Body of pancreas (tissue), 4 donors: ENCODE data around the gene PXDN.

Experiments
- POLR2A ChIP-seq, 3 donors: fragments of 450-650 bp; IDR thresholded peaks; one replicate each; pipeline ENCODE4 v1.6.1; 2016; ENCODE audit warnings: antibody characterized with exemption in 3 of 3, mild to moderate bottlenecking in 2 of 3
- TF ChIP-seq, protein P1 (sequence below), 7 experiments: fragments of 450-650 bp in 4 of 7; fragments of 200-600 bp in 3 of 7; sonication (generic) in 3 of 7; IDR thresholded peaks; one replicate each; pipeline ENCODE4 v1.5.1; 2016 to 2019; ENCODE audit warnings: antibody characterized with exemption in 7 of 7

DNA sequence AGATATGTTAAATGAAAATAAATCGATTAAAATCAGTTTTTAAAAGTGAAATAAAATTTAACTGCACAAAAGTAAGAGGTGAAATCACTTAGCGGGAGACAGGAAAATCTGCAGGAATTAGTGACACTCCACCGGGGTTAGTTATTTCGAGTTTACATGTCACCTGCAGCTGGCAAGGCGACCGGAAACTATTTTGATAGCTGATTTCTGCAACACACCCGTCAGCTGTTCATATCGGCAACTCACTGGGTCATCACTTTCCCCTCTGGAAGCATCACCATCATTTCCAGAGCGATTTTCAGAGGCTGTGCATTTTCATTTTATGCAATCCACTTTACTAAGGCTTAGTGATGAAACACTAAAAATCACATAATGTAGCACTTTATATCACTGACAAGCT is 52.9 kb downstream of the PXDN start:
- TF ChIP-seq, protein P1, sequence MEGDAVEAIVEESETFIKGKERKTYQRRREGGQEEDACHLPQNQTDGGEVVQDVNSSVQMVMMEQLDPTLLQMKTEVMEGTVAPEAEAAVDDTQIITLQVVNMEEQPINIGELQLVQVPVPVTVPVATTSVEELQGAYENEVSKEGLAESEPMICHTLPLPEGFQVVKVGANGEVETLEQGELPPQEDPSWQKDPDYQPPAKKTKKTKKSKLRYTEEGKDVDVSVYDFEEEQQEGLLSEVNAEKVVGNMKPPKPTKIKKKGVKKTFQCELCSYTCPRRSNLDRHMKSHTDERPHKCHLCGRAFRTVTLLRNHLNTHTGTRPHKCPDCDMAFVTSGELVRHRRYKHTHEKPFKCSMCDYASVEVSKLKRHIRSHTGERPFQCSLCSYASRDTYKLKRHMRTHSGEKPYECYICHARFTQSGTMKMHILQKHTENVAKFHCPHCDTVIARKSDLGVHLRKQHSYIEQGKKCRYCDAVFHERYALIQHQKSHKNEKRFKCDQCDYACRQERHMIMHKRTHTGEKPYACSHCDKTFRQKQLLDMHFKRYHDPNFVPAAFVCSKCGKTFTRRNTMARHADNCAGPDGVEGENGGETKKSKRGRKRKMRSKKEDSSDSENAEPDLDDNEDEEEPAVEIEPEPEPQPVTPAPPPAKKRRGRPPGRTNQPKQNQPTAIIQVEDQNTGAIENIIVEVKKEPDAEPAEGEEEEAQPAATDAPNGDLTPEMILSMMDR (IDR thresholded peaks at IDR 0.05), result no peak
- TF ChIP-seq POLR2A (IDR thresholded peaks at IDR 0.05), result no peak
